Omental fat pad (tissue), 4 donors: Measurements from ENCODE around the gene KRT77. TPM values are rescaled to one million over a fixed set of nuclear protein-coding genes. Genes with fewer than 3 reads are reported as not detected.

ENCODE experiments used
- ATAC-seq: fragments of 150-250 bp; one replicate; pipeline ENCODE4 v1.9.1; 2016; ENCODE audit warnings: mild to moderate bottlenecking, moderate library complexity; ENCODE audit not compliant: low FRiP score
- DNase-seq: peaks from one replicate; pipeline ENCODE4 v3.0.0-alpha.2; 2019; ENCODE audit warnings: low spot score
- CTCF ChIP-seq, 3 donors: fragments of 450-650 bp; IDR thresholded peaks; one replicate each; pipeline ENCODE4 v1.5.1; 2016 to 2017; ENCODE audit warnings: antibody characterized with exemption in 3 of 3, mild to moderate bottlenecking in 3 of 3, moderate library complexity in 2 of 3
- total RNA-seq, 4 donors: library from RNA; depleted of rRNA; stranded (reverse); fragments of >200 nt; gene quantifications; one replicate each; pipeline ENCODE4 v1.1.0, GENCODE V29; 2016

Gene KRT77
- total RNA-seq, 4 donors from 2014 or later: not detected

GRCh38 chr12:52726451-52726850, 23.1 kb upstream of the KRT77 start:
- no peak for DNase-seq
- no peak for ATAC-seq
- TF ChIP-seq CTCF (IDR thresholded peaks at IDR 0.05): no peak

GRCh38 chr12:52724384-52724783, 21.1 kb upstream of the KRT77 start:
- DNase-seq: no peak
- TF ChIP-seq CTCF (IDR thresholded peaks at IDR 0.05): no peak
- no peak for ATAC-seq

GRCh38 chr12:52722680-52723079, 19.4 kb upstream of the KRT77 start:
- no peak for TF ChIP-seq CTCF (IDR thresholded peaks at IDR 0.05)
- DNase-seq (no peak), ATAC-seq (no peak)

- no peak for TF ChIP-seq CTCF (IDR thresholded peaks at IDR 0.05)
- DNase-seq (no peak), ATAC-seq (no peak)
These were observed 18.6 kb upstream of the KRT77 start for GRCh38 chr12:52721838-52722470.

- no peak for DNase-seq
- TF ChIP-seq CTCF (IDR thresholded peaks at IDR 0.05): no peak
- ATAC-seq: no peak
These were observed 17.1 kb upstream of the KRT77 start for GRCh38 chr12:52720365-52720886.

- DNase-seq: no peak
- ATAC-seq: no peak
- TF ChIP-seq CTCF (IDR thresholded peaks at IDR 0.05): no peak
These were observed 12.7 kb upstream of the KRT77 start for GRCh38 chr12:52716061-52716460.

GRCh38 chr12:52715416-52715815, 12.1 kb upstream of the KRT77 start:
- no peak for TF ChIP-seq CTCF (IDR thresholded peaks at IDR 0.05)
- ATAC-seq: no peak
- no peak for DNase-seq
